Parathyroid adenoma (tissue), 2 donors: Measurements from ENCODE around the gene DLGAP4.

ENCODE experiments used
- H2AFZ ChIP-seq: fragments of 300-600 bp; sonication (generic); one replicate; pipeline ENCODE4 v1.7.0; 2017; ENCODE audit warnings: antibody characterized with exemption, mild to moderate bottlenecking
- H3K27ac ChIP-seq: fragments of 300-600 bp; sonication (generic); one replicate; pipeline ENCODE4 v1.7.0; 2017
- H3K27me3 ChIP-seq: fragments of 300-600 bp; sonication (generic); one replicate; pipeline ENCODE4 v1.7.0; 2017; ENCODE audit warnings: low read length; ENCODE audit not compliant: control insufficient read depth, insufficient read depth
- H3K36me3 ChIP-seq: fragments of 300-600 bp; sonication (generic); one replicate; pipeline ENCODE4 v1.7.0; 2017; ENCODE audit warnings: low read length; ENCODE audit not compliant: control insufficient read depth, insufficient read depth
- H3K4me1 ChIP-seq: fragments of 300-600 bp; sonication (generic); one replicate; pipeline ENCODE4 v1.7.0; 2017; ENCODE audit warnings: control low read depth
- H3K4me2 ChIP-seq: fragments of 300-600 bp; sonication (generic); one replicate; pipeline ENCODE4 v1.7.0; 2017; ENCODE audit warnings: low read length
- H3K4me3 ChIP-seq: fragments of 300-600 bp; sonication (generic); one replicate; pipeline ENCODE4 v1.7.0; 2017; ENCODE audit warnings: low read depth, low read length
- H3K79me2 ChIP-seq: fragments of 300-600 bp; sonication (generic); one replicate; pipeline ENCODE4 v1.7.0; 2017; ENCODE audit warnings: control low read depth
- H3K9ac ChIP-seq: fragments of 300-600 bp; sonication (generic); one replicate; pipeline ENCODE4 v1.7.0; 2017; ENCODE audit warnings: mild to moderate bottlenecking
- H3K9me3 ChIP-seq: fragments of 300-600 bp; sonication (generic); one replicate; pipeline ENCODE4 v1.7.0; 2017; ENCODE audit warnings: low read length; ENCODE audit not compliant: control insufficient read depth
- CTCF ChIP-seq: fragments of 300-600 bp; sonication (generic); IDR thresholded peaks from one replicate; pipeline ENCODE4 v1.7.0; 2017; ENCODE audit warnings: antibody characterized with exemption, mild to moderate bottlenecking
- donor health status: primary hyperparathyroidism.

DLGAP4 gene

DNA sequence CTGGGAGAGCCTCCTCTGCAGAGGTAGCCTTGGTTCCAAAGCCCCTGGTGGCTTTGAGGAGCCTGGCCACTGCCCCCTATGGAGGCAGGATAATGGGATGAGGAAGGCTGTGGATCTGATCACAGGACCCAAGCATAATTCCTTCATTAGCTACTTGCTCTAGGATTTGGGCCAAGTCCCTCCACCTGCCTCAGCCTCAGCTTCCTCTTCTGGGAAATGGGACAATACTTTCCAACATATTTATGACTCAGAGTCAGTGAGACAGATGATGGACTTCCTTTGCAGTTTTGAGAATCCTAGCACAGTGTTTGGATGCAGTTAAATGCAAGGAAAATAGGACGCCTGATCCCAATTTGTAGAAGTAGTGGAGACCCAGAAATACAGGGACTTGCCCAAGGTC lies 171.3 kb downstream of the DLGAP4 start:
- Histone ChIP-seq H3K4me2 (no peak overlapping the region), H3K27me3 (no peaks in the 10 kb centered on the region), H3K4me1 (peaks cover 12% of the 10 kb centered on the region), H2AFZ (no peak overlapping the region), H3K9ac (no peak overlapping the region), H3K79me2 (peaks cover 69% of the 10 kb centered on the region), H3K27ac (no peak overlapping the region), H3K9me3 (no peaks in the 10 kb centered on the region), H3K36me3 (no peaks in the 10 kb centered on the region), H3K4me3 (no peak overlapping the region)
- no peak for TF ChIP-seq CTCF

DNA sequence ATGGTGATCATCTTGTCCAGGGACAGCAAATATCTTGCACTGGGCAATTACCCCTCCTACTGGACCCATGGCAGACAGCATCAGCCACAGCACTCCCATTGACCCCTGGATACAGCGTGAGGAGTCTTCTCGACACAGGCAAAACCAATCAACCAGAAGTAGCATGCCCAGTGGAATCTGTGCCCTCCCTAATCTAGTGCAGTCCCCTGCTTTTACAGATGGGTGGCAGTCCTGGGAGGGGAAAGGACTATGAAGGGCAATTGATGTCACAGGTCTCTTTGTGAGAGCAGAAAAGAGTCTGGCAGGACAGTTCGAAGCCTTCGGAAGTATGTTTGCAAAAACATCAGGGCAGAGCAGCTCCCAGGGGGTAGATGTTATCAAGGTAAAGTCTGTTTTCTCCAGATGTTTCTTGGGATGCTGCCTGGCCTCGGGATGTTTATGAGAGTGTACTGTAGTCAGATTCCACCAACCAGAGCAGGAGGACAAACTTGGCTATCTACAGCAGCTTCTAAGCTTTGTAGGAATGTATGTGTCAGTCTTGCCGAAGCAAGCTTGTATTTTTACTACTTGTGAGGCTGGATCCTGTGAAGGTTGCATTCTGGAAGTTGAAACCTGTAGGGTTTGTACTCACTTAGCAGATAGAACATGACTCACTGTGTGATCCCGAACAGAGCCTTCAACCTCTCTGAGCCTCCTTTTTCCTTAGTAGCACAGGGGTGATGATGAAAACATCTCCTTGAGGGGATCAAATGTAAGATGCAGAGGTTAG lies 172.2 kb downstream of the DLGAP4 start:
- Histone ChIP-seq H2AFZ (no peak overlapping the region), H3K9ac (no peak overlapping the region), H3K9me3 (no peaks in the 10 kb centered on the region), H3K79me2 (peaks cover 72% of the 10 kb centered on the region), H3K4me2 (no peak overlapping the region), H3K27me3 (no peaks in the 10 kb centered on the region), H3K4me3 (no peak overlapping the region), H3K27ac (no peak overlapping the region), H3K36me3 (no peaks in the 10 kb centered on the region), H3K4me1 (peaks cover 16% of the 10 kb centered on the region)
- TF ChIP-seq CTCF, result no peak

DNA sequence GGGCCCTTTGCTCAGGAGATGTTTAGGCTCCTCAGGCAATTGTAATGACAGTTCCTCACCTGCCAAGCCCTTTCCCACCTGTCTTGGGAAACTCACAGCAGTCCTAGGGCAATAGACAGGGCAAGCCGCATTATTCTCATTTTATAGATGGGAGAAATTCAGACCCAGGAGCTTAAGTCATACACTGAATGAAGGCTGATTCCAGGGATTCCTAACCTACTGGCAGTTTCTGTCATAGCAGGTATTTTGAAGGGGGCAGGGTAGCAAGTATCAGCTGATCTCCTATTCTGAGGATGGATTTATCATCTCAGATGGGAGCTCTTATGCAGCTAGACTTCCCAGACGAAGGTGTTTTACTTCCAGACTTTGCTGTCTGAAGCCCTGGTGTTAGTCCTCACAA lies 173.8 kb downstream of the DLGAP4 start:
- Histone ChIP-seq H3K27me3 (no peaks in the 10 kb centered on the region), H3K79me2 (peaks cover 72% of the 10 kb centered on the region), H3K9me3 (no peaks in the 10 kb centered on the region), H3K4me1 (peaks cover 25% of the 10 kb centered on the region), H3K4me2 (no peak overlapping the region), H3K27ac (no peak overlapping the region), H2AFZ (no peak overlapping the region), H3K36me3 (no peaks in the 10 kb centered on the region), H3K9ac (no peak overlapping the region), H3K4me3 (no peak overlapping the region)
- TF ChIP-seq CTCF, result no peak

GRCh38 chr20:36480456-36481048 lies 174.4 kb downstream of the DLGAP4 start:
- no peaks in the 10 kb centered on the region for H3K9me3 ChIP-seq
- no peak overlapping the region for H3K4me3 ChIP-seq
- no peak overlapping the region for H2AFZ ChIP-seq
- no peak overlapping the region for H3K4me2 ChIP-seq
- no peaks in the 10 kb centered on the region for H3K36me3 ChIP-seq
- H3K9ac ChIP-seq, result no peak overlapping the region
- H3K4me1 ChIP-seq, result peaks cover 25% of the 10 kb centered on the region
- TF ChIP-seq CTCF, result no peak
- no peaks in the 10 kb centered on the region for H3K27me3 ChIP-seq
- H3K27ac ChIP-seq, result no peak overlapping the region
- H3K79me2 ChIP-seq, result peaks cover 78% of the 10 kb centered on the region
